Mesendoderm (in vitro differentiated cells): ENCODE results near the gene GALNT6.

Source experiments
- DNase-seq: peaks from one replicate; pipeline ENCODE4 v3.0.0; 2013
- H2AK5ac ChIP-seq: 2 replicates; pipeline ENCODE4 v1.6.1; 2013; ENCODE audit warnings: low read length, inconsistent platforms
- H2BK120ac ChIP-seq: 2 replicates; pipeline ENCODE4 v1.6.1; 2013; ENCODE audit warnings: low read depth, mild to moderate bottlenecking, low read length, moderate library complexity, mixed read lengths
- H2BK15ac ChIP-seq: replicated peaks from 2 replicates; pipeline ENCODE4 v1.6.1; 2013; ENCODE audit warnings: low read depth, mild to moderate bottlenecking, moderate library complexity
- H2BK5ac ChIP-seq: 2 replicates; pipeline ENCODE4 v1.6.1; 2013; ENCODE audit warnings: low read length, inconsistent platforms
- H3K18ac ChIP-seq: 2 replicates; pipeline ENCODE4 v1.6.1; 2013; ENCODE audit warnings: mild to moderate bottlenecking, low read length, mixed read lengths
- H3K23ac ChIP-seq: one replicate; pipeline ENCODE4 v1.6.1; 2013; ENCODE audit warnings: low read length
- H3K27ac ChIP-seq: 2 replicates; pipeline ENCODE4 v1.5.1; 2013; ENCODE audit warnings: low read depth, mild to moderate bottlenecking, inconsistent platforms, low read length, moderate library complexity
- H3K27me3 ChIP-seq: 2 replicates; pipeline ENCODE4 v1.6.1; 2013; ENCODE audit warnings: low read length, control low read depth, mild to moderate bottlenecking, inconsistent platforms; ENCODE audit not compliant: insufficient read depth, poor library complexity
- H3K36me3 ChIP-seq: 2 replicates; pipeline ENCODE4 v1.6.1; 2013; ENCODE audit warnings: low read length, inconsistent platforms; ENCODE audit not compliant: control insufficient read depth, insufficient read depth
- H3K4ac ChIP-seq: one replicate; pipeline ENCODE4 v1.6.1; 2013; ENCODE audit warnings: low read depth, mild to moderate bottlenecking, low read length, moderate library complexity
- H3K4me1 ChIP-seq: 2 replicates; pipeline ENCODE4 v1.6.1; 2013; ENCODE audit warnings: low read depth, low read length, inconsistent platforms; ENCODE audit not compliant: control insufficient read depth
- H3K4me2 ChIP-seq: 2 replicates; pipeline ENCODE4 v1.6.1; 2013; ENCODE audit warnings: low read length
- H3K4me3 ChIP-seq: 2 replicates; pipeline ENCODE4 v1.5.1; 2013; ENCODE audit warnings: mild to moderate bottlenecking, low read length
- H3K56ac ChIP-seq: one replicate; pipeline ENCODE4 v1.6.1; 2013; ENCODE audit warnings: low read length
- H3K79me1 ChIP-seq: 2 replicates; pipeline ENCODE4 v1.6.1; 2013; ENCODE audit warnings: low read length, inconsistent platforms
- H3K79me2 ChIP-seq: 2 replicates; pipeline ENCODE4 v1.6.1; 2013; ENCODE audit warnings: mild to moderate bottlenecking, low read length; ENCODE audit not compliant: control insufficient read depth, insufficient read depth
- H3K9ac ChIP-seq: 2 replicates; pipeline ENCODE4 v1.6.1; 2013; ENCODE audit warnings: low read length, inconsistent platforms
- H4K5ac ChIP-seq: one replicate; pipeline ENCODE4 v1.6.1; 2013; ENCODE audit warnings: low read length
- H4K8ac ChIP-seq: one replicate; pipeline ENCODE4 v1.6.1; 2013; ENCODE audit warnings: low read depth, mild to moderate bottlenecking, control low read depth, low read length, moderate library complexity
- WGBS: extraction: QIAGEN DNeasy Blood & Tissue Kit; methylation state at CpG from one replicate; pipeline ENCODE4 v1.1.7; 2013; ENCODE audit warnings: low lambda C conversion rate, missing lambda C conversion rate; ENCODE audit not compliant: insufficient coverage; ENCODE audit errors: extremely low coverage; 5-methylcytosine and 5-hydroxymethylcytosine counted together

Gene GALNT6

DNA sequence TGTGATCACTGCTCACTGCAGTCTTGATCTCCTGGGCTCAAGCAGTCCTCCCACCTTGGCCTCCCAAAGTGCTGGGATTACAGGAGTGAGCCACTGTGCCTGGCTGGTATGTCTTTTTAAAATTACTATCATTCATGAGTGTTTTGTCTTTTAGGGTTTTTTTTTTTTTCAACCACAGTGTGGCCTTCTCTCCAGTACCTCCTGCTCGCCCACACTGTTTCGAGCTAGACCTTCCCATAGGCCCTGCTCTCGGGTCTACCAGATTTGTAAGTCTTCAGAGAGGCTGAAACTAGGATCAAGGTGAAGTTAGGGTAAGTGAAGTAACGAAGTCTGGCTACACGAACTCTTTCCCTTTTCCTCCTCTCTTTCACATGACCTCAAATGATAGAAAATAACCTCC lies 68.8 kb downstream of the GALNT6 start:
- Histone ChIP-seq H2BK120ac (no peak overlapping the region), H4K5ac (no peak overlapping the region), H3K27me3 (no peaks in the 10 kb centered on the region), H3K23ac (no peak overlapping the region), H3K4me2 (no peak overlapping the region), H2BK15ac (no peak overlapping the region), H2AK5ac (no peak overlapping the region), H3K36me3 (no peaks in the 10 kb centered on the region), H2BK5ac (no peak overlapping the region), H4K8ac (no peak overlapping the region), H3K9ac (no peak overlapping the region), H3K4me3 (no peak overlapping the region), H3K18ac (no peak overlapping the region), H3K4me1 (peaks cover 9% of the 10 kb centered on the region), H3K4ac (no peak overlapping the region), H3K27ac (no peak overlapping the region), H3K56ac (peak overlapping the region; percentile 4), H3K79me2 (no peaks in the 10 kb centered on the region), H3K79me1 (no peaks in the 10 kb centered on the region)
- WGBS = no CpG with 5 or more reads among the region's 5 CpGs
- DNase-seq = no peak

DNA sequence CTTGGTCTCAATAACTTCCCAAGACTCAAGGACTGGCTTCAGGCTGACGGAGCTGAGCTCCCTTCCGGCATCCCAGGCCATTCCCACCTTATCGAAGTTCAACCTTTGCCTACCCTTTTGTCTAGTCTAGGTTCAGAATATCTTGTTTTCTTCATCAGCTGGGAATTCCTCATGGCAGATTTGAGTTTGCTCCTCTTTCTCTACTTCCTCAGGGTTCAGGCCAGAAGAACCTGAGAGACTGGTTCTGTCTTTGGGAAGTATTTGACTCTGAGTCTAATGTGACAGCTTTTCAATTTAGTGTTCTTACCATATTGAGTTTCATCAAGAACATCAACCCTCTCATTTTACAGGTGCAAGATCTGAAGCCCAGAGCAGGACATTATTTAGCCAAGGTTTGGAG lies 69.3 kb downstream of the GALNT6 start:
- no peaks in the 10 kb centered on the region for H3K27me3 ChIP-seq
- H2BK120ac ChIP-seq = no peak overlapping the region
- no peaks in the 10 kb centered on the region for H3K36me3 ChIP-seq
- H3K4me3 ChIP-seq = no peak overlapping the region
- H3K79me2 ChIP-seq = no peaks in the 10 kb centered on the region
- no peak overlapping the region for H3K4me2 ChIP-seq
- no peak overlapping the region for H3K18ac ChIP-seq
- no peak overlapping the region for H3K23ac ChIP-seq
- H4K5ac ChIP-seq = peak overlapping the region; percentile 30
- H3K27ac ChIP-seq = no peak overlapping the region
- no peak for DNase-seq
- H2BK5ac ChIP-seq = no peak overlapping the region
- H2AK5ac ChIP-seq = no peak overlapping the region
- H3K4ac ChIP-seq = no peak overlapping the region
- H3K9ac ChIP-seq = no peak overlapping the region
- no peak overlapping the region for H2BK15ac ChIP-seq
- H3K56ac ChIP-seq = no peak overlapping the region
- no peaks in the 10 kb centered on the region for H3K79me1 ChIP-seq
- peaks cover 9% of the 10 kb centered on the region for H3K4me1 ChIP-seq
- no CpG with 5 or more reads among the region's 3 CpGs for WGBS
- H4K8ac ChIP-seq = no peak overlapping the region

DNA sequence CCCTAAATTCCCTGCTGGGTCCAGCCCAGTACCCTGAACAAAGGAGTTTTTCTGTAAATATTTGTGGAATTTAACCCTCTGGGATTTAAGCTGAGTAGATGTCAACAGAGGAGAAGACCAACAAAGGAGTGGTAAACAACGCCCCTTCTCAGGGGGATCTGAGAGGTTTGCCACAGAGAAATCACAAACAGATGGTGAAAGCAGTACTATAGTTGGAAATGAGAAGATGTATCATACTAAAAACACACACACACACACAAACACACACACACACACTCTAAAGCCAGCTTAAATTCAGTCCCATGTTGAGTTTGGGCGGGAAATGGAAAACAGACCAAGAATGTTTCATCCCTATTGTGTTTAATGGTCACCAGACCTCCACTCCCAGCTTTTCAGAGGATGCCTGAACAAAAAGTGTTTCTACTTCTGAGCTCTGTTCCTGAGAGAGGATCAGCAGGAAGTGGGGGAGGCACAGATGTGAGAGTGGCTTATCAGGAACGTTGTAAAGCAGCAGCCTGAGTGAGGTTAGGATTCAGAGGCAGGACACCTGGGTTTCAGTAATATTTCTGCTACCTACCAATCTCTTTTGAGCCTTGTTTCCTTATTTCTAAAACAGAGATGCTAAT lies 70.4 kb downstream of the GALNT6 start:
- Histone ChIP-seq H4K8ac (no peak overlapping the region), H2BK5ac (no peak overlapping the region), H4K5ac (no peak overlapping the region), H2BK120ac (no peak overlapping the region), H3K79me1 (no peaks in the 10 kb centered on the region), H3K79me2 (no peaks in the 10 kb centered on the region), H3K56ac (peak overlapping the region; percentile 66), H3K4me2 (no peak overlapping the region), H3K4me1 (peaks cover 9% of the 10 kb centered on the region), H3K9ac (no peak overlapping the region), H2AK5ac (no peak overlapping the region), H3K18ac (no peak overlapping the region), H3K4me3 (no peak overlapping the region), H3K23ac (no peak overlapping the region), H3K36me3 (no peaks in the 10 kb centered on the region), H3K27ac (peak overlapping the region; percentile 79), H3K4ac (no peak overlapping the region), H2BK15ac (no peak overlapping the region), H3K27me3 (no peaks in the 10 kb centered on the region)
- DNase-seq = peak; percentile 91
- no CpG with 5 or more reads among the region's 3 CpGs for WGBS

DNA sequence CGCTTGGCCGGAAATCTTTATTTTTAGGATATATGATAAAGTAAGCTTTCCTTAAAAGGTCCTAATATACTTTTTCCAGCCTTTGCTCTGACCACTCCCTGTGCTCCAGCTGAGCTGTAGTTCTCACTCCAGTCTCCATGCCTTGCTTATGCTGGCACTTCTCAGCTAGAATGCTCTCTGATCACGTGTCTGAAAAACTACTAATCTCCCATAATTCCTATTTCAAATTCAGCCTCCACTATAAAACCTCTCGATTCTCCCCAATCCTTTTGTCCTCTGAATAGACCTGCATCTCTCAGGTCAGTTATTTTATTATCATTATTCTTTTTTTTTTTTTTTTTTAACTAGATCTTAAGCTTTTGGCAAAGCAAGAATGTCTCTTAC lies 70.9 kb downstream of the GALNT6 start:
- Histone ChIP-seq H3K56ac (peak overlapping the region; percentile 17), H2BK15ac (no peak overlapping the region), H4K5ac (no peak overlapping the region), H3K4me1 (peaks cover 9% of the 10 kb centered on the region), H3K27me3 (no peaks in the 10 kb centered on the region), H3K18ac (no peak overlapping the region), H3K4me2 (no peak overlapping the region), H3K4ac (peak overlapping the region; percentile 26), H3K27ac (peak overlapping the region; percentile 66), H3K23ac (no peak overlapping the region), H2BK120ac (no peak overlapping the region), H3K9ac (no peak overlapping the region), H3K36me3 (no peaks in the 10 kb centered on the region), H2BK5ac (no peak overlapping the region), H3K79me1 (no peaks in the 10 kb centered on the region), H4K8ac (no peak overlapping the region), H2AK5ac (no peak overlapping the region), H3K4me3 (no peak overlapping the region), H3K79me2 (no peaks in the 10 kb centered on the region)
- 100% methylated on average over 1 of the region's 4 CpGs for WGBS
- DNase-seq = no peak

DNA sequence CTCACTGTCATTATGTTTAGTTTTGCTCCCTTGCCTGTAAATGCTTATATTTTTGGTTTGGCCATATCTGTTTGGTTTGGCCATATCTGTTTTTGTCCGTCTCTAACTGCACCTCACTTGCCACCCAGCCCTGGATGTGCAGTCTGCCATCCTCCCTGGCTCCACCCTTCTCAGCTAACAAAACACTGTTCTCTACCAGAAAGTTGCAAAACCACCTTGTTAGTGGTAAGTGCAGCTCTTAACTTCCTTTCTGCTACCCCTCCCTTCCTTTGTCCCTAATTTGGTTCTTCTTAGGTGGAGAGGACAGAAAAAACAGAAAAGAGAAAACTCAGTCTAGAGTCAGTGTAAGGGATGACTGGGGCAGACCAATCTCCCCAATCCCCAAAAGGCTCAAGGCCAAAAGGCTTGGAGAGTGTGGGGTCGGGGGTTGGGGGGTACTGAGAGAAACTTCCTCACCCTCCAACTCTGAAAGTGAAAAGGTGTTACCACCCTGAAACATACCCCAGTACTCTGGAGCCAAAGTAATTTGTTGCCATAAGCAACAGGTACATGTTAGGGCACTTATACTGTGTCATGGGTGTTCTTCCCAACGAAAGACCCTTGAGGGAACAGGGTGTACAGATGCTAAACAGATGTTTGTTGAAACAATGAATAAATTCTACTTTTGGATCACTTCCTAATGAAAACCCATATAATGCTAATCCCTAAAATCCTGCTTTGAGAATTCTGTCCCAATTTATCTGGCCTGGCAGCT lies 72.2 kb downstream of the GALNT6 start:
- Histone ChIP-seq H3K27ac (no peak overlapping the region), H3K4me3 (no peak overlapping the region)
- DNase-seq = no peak

More for the DNA sequence above, 72.2 kb downstream of the GALNT6 start:
- Histone ChIP-seq H3K79me1 (no peaks in the 10 kb centered on the region), H2BK5ac (no peak overlapping the region), H3K4me2 (no peak overlapping the region), H3K4ac (no peak overlapping the region), H3K23ac (no peak overlapping the region), H3K36me3 (no peaks in the 10 kb centered on the region), H3K4me1 (peaks cover 9% of the 10 kb centered on the region), H2AK5ac (no peak overlapping the region), H2BK15ac (no peak overlapping the region), H3K18ac (no peak overlapping the region), H3K56ac (peak overlapping the region; percentile 58), H2BK120ac (no peak overlapping the region), H4K5ac (no peak overlapping the region), H3K79me2 (no peaks in the 10 kb centered on the region), H3K27me3 (no peaks in the 10 kb centered on the region), H4K8ac (no peak overlapping the region), H3K9ac (no peak overlapping the region)
- WGBS = no CpG with 5 or more reads among the region's 3 CpGs
